ENCODE measurements around the gene CACNA1C.

Gene CACNA1C

GRCh38 chr12:2566161-2566560 is 513.4 kb downstream of the CACNA1C start:
- no peak for DNase-seq (ENCODE audit: low read depth in 2 of 3, low spot score in 2 of 3)

DNA sequence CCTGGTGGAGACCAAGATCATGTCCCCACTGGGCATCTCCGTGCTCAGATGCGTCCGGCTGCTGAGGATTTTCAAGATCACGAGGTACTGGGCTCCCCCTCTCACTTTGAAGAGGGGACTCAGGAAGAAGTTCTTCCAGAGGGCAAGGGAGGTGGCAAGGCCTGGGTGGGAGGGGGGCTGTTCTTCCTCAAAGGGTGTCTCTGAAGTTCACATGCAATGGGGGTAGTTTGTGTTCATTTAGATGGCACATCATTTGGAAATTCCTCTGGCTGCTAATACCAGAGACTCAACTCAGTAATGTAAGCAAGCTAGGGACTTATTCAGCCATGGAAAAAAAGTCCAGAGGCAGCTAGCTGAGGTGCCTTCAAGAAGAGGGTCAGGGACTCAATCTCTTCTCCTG is 514.9 kb downstream of the CACNA1C start:
- no peak for DNase-seq (ENCODE audit: low read depth in 2 of 3, low spot score in 2 of 3)

- no peak for DNase-seq (ENCODE audit: low read depth in 2 of 3, low spot score in 2 of 3)
These were observed 517.8 kb downstream of the CACNA1C start for GRCh38 chr12:2570562-2570961.

DNA sequence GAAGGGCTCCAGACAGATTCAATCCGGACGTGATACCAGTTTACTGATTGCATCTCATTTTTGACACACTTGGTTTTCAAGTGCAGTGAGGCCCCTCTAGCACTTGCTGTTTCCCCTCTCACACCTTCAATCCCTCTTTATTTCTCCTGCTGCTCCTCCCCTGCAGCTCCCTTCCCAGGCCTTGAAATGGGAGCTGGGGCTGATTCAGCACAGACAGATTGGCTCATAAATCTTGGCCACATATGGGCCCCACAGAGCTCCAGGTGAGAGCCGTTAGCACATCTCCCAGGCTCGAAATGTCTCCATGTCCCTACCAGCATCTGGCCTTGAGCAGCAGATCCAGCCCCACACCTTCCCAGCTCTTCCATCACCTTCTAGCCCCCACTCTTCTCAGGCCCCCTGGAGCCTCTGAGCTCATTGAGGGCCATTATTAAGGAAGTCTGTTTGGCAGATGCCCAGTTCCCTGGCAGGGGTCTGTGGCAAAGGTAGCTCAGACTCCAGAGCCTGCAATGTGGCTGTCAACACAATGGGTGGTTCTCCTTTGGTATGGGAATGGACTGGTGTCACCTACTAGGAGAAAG is 521.7 kb downstream of the CACNA1C start:
- DNase-seq (ENCODE audit: low read depth in 2 of 3, low spot score in 2 of 3) = no peak

- no peak for DNase-seq (ENCODE audit: low read depth in 2 of 3, low spot score in 2 of 3)
These were observed 522.5 kb downstream of the CACNA1C start for GRCh38 chr12:2575245-2575644.

DNA sequence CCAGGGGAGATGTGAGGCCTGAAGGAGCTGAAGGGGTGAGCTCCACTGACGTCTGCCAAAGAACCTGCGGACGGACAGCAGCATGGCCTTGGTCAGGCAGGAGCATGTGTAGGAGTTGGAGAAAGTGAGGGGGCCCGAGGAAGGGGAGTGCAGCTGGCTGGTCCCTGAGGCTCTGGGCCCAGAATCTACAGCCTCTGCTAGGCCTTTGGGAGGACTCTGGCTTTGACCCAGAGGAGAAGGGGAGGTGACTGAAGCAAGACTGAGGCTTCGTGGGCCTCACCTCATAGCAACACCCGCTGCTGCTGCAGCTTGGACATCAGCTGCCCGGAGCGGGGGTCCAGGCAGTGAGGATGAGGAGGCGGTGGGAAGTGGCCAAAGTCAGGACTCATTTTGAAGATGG is 525.4 kb downstream of the CACNA1C start:
- no peak for DNase-seq (ENCODE audit: low read depth in 2 of 3, low spot score in 2 of 3)

DNA sequence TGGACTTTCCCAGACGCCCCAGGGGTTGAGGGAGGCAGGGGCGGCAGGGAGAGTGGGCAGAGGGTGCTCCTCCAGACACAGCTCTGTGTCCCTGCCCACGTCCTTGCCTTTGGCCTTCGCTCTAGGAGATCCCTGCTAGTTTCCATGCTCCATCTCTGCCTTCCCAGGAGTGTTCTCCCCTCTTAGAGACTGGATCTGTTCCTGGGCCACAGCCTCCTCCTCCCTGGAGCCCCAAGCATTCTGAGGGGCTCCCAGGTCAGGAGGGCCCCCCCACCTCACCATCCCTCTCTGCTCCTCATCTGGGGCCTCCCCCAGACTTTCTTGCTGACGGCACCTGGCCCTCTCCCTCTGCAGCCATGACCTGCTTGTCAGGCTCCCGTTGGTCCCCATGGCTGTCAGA is 526.0 kb downstream of the CACNA1C start:
- DNase-seq (ENCODE audit: low read depth in 2 of 3, low spot score in 2 of 3) = no peak

DNA sequence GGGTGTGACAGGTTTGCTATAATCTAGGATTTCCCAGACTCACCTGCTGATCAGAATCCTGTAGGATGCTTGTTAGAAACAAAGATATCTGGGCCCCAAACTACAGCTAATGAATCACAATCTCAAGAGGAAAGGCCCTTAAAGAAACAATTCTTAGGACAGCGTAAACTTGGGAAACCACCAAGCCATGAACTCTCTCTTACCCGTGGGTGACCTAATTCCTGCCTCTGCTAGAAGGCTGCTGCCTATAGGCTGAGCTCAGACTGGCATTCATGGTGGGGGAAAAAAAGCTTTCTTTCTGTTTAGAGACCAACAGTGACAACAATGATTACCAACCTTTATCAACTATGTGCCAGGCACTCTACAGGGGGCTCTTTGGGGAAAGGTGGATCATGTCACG is 528.0 kb downstream of the CACNA1C start:
- DNase-seq (ENCODE audit: low read depth in 2 of 3, low spot score in 2 of 3) = no peak

DNA sequence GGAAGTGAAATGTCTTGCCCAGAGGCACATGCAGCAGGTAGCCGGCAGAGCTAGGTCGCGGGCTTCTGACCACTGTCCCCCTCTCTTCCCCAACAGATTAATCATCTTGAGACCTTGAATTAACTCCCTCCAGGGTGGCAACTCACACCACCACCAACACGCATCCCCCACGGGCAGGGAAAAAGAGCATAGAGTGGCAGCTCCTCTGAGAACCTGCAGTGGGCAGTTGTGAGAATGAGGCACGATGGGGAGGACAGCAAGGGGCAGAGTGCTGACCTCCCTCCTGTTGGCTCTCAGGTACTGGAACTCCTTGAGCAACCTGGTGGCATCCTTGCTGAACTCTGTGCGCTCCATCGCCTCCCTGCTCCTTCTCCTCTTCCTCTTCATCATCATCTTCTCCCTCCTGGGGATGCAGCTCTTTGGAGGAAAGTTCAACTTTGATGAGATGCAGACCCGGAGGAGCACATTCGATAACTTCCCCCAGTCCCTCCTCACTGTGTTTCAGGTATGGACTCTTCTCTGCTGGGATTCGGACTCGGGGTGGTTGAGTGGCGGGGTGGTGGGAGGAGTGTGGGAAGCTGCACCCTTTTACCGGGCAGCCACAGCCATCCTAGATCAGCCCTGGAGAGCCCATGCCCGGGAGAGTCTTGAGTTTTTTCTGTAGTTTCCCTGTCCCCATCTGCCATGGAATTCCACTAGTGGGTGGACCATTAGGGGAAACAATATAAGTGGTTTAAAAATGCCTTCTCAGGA is 528.7 kb downstream of the CACNA1C start:
- DNase-seq (ENCODE audit: low read depth in 2 of 3, low spot score in 2 of 3) = no peak

- DNase-seq (ENCODE audit: low read depth in 2 of 3, low spot score in 2 of 3) = no peak
These were observed 529.8 kb downstream of the CACNA1C start for GRCh38 chr12:2582631-2583030.

DNA sequence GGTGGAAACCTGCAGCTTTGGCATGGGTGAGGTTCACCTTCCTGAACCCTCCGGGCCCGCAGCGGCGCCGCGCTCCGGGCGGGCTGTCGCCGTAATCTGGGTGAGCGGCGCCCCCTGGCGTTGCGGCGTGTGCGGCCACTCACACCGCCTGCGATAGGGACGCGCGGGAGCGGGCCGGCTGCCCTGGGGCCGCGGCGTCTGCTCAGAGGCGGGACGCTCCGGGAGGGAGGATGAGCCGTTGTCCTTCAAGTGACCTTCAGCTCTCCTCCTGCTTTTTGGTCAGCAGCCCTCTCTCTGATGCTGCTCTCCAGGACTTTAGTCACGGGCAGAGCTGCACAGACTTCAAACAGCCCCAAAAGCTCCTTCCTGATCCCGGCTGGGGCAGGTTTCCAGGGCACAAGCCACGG is 530.3 kb downstream of the CACNA1C start:
- peak; percentile 13 to 54 (median 48) for DNase-seq (ENCODE audit: low read depth in 2 of 3, low spot score in 2 of 3)

GRCh38 chr12:2583642-2584401 is 531.0 kb downstream of the CACNA1C start:
- DNase-seq (ENCODE audit: low read depth in 2 of 3, low spot score in 2 of 3) = no peak

GRCh38 chr12:2586156-2587038 is 533.6 kb downstream of the CACNA1C start:
- DNase-seq (ENCODE audit: low read depth in 2 of 3, low spot score in 2 of 3) = no peak

- no peak for DNase-seq (ENCODE audit: low read depth in 2 of 3, low spot score in 2 of 3)
These were observed 535.6 kb downstream of the CACNA1C start for GRCh38 chr12:2588345-2588744.

DNA sequence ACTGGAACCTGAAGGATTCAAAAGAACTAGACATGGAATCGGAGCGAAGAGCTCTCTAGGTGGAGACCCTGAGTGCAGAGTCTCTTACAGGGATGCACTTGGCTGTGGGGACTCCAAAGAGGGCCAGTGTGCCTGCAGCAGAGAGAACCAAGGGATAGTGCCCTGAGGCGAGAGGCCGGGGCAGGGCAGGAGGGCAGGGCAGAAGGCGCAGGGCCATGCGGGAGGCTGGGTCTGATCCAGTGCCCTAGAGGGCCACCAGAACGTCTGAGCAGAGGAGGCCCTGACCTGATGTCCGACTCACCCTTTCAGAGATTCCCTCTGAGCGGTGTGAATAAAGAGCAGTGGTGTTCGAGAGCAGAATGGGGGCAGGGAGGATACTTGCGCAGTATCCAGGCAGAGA is 536.6 kb downstream of the CACNA1C start:
- no peak for DNase-seq (ENCODE audit: low read depth in 2 of 3, low spot score in 2 of 3)

- DNase-seq (ENCODE audit: low read depth in 2 of 3, low spot score in 2 of 3) = no peak
These were observed 540.3 kb downstream of the CACNA1C start for GRCh38 chr12:2593045-2593444.

GRCh38 chr12:2596441-2596840 is 543.7 kb downstream of the CACNA1C start:
- DNase-seq (ENCODE audit: low read depth in 2 of 3, low spot score in 2 of 3) = no peak

- DNase-seq (ENCODE audit: low read depth in 2 of 3, low spot score in 2 of 3) = no peak
These were observed 552.5 kb downstream of the CACNA1C start for GRCh38 chr12:2605301-2605700.

DNA sequence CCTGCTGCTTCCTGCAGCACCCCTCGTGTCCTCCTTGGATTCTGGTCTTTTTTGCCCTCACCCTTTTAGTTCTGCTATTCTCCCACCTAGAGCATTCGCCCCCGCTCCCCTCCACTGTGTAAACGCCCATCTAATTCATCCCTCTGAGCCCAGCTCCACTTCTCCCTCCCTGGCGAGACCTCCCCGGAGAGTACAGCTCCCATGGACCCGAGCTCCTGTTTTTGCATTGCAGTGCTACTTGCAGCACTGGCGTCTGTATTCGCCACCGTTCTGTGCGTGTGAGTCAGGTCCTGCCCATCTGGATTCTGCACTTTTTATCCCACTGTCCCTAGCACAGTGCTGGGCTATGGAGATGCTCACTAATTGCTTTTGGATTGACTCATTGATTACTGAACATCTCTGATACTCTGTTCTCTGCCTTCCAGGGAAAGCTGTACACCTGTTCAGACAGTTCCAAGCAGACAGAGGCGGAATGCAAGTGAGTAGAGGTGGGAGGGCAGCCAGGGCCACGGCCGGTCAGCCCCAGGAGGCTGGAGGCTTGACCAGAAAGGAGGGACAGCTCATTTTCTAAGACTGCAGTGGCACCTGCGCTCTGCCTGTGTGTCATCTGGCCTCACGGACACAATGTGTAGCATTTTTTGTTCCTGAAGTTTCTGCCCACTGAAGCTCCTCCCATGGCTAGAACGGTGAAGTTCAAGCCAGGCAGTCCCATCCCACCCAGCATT is 553.6 kb downstream of the CACNA1C start:
- DNase-seq (ENCODE audit: low read depth in 2 of 3, low spot score in 2 of 3) = no peak

DNA sequence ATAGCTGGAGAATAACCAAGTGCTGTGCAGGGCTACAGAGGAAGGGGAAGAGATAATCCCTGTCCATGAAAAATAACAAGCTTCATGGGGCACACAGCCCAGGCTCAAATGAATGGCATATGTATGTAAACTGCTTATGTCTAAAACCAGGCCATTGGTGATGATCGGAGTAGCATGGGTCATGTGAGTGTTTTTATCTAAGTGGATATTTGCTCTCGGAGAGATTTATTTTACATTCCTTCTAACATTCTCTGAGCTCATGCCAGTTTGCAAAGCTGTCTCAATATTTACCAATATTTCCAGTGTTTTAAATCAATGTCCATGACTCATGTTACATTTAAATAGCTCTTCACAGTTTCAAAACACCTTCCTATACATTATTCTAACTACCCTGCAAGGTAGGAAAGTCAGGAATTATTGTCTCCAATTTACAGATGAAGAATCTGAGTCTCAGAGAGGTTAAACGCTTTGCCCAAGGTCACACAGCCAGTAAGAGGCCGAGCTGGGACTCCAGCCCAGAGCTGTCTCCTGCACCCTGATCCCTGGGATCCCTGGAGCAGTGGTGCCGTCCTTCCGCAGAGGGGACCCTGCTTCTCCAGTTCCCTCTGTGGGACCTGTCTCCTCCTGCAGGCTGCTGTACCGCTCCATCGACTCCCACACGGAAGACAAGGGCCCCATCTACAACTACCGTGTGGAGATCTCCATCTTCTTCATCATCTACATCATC is 555.3 kb downstream of the CACNA1C start:
- DNase-seq (ENCODE audit: low read depth in 2 of 3, low spot score in 2 of 3) = no peak
